LNCAP (cell line): Measurements from ENCODE around the gene GRID1.

Experiments used
- CTCF ChIP-seq: fragments of 450-650 bp; IDR thresholded peaks from 2 replicates; pipeline ENCODE4 v1.5.1; 2017; ENCODE audit warnings: mild to moderate bottlenecking

The GRID1 gene

GRCh38 chr10:86359111-86359510 lies 7.5 kb downstream of the GRID1 start:
- no peak for TF ChIP-seq CTCF

DNA sequence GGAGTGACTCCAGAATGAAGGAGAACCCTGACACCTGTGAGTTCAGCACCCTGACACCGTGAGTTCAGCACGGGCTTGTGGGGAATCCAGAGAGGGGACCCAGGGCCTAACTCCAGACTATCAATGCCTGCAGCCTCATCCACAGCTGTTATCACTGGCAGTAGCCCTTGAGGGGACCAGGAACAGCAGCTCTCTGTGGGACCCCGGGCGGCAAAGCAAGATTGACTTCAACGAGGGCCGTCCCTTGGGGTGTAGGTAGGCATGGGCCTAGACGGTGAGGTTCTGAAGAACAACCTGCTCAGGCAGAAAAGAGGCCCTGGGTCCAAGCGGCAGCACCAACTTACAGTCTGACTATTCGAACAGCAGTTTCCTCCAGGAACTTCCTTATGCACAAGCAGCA lies 8.9 kb downstream of the GRID1 start:
- TF ChIP-seq CTCF: no peak

- TF ChIP-seq CTCF: no peak
Observed at GRCh38 chr10:86357041-86357440, 9.6 kb downstream of the GRID1 start.

GRCh38 chr10:86356296-86356695 lies 10.3 kb downstream of the GRID1 start:
- no peak for TF ChIP-seq CTCF

DNA sequence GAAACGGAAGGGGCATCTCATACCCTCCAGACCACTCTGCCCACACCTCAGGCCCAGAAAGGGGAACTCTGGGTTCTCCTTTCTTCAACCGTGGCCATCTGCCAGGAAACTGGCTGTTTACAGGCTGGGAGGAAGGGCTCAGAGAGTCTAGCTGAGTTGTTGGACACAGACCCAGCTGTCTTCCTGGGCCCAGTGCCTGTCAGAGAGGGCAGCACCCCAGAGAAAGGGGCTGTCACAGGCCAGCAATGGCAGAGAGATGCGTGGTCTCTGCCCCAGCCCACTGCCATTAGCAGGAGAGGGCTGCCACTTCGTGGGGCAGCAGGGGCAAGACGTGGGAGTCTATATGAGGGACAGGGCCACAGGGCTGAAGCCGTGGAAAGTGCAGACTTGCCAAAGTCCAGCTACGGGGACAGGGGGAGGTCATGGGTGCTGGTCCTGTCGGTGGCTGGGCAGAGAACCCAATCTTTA lies 11.0 kb downstream of the GRID1 start:
- no peak for TF ChIP-seq CTCF

DNA sequence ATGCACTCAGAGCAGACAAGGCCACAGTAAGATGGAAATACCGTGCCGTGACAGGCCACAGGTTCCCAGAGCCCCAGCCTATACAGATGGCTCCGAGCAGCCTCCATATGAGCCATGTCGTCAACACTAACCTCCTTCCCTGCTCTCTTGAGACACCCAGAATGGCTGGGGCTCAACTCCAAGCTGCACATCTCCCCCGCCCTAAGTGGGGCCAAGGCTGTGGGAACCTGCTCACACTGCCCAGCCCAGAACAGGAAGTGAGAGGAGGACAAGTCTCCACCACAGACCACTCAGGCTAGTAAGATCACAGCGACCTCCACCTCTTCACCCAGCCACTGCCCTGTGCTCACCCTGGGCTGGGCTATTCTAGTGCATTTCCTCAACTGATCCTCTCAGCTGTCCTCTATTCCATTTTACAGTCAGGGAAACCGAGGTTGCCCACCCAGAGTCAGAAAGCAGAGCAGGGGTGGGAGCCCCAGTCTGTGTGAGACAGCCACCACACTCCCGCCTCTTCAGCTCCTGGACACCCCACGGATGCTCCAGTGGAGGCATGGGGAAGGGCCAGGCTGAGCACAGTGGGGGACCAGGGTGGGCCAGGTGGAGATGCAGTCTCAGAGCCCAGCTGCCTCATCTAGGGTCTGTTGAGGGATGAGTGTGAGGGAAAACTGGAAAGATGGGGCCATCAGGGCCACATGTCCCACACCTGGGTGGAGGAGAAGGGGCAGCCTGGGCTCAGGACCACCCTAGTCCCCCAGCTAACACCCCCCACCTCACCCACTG lies 11.6 kb downstream of the GRID1 start:
- no peak for TF ChIP-seq CTCF

DNA sequence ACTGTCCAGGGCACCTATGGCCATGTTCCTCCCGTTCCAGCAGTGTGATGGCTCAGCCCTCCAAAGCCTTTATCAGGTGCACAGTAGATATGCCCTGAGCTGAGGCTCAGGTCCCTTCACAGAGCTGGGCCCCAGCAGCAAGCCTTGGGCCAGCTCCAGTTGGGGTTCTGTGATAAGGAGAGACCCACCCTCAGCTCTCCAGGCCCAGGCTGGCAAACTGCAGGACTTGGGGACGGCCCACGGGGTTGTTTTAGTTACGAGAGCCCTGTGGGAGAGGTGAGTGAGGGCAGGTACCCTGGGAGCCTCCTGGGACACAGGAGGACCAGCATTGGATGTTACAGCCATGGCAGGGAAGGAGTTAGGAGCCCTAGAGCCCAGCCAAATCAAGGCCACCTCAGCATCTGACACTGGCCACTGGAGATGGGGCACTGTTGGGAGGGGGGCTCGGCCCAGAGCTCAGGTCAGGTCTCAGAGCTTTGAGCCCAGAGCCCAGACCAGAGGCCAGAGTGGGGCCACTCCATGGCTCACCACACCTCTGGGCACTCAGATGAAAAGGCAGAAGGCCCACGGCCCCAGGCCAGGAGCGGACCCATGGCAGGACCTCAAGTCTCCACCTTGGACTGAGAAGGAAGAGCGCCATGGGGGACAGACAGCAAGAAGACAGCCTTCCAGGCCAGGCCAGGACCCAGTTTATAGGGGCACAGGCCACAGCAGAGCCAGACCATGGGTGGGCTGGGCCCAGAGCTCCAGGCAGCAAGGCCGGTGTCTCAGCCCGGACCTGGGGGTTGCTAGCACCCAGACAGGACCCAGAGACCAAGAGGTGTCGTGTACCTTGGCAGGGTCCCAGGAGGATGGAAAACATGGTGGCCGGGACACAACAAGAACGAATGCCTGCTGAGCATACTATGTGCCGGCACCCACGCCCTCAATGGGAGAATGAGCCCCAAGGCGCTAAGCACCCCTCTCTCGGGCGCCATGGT lies 12.8 kb downstream of the GRID1 start:
- no peak for TF ChIP-seq CTCF
